ENCODE measurements around the gene DTHD1. TPM values are rescaled to one million over a fixed set of nuclear protein-coding genes. Genes with fewer than 3 reads are reported as not detected.

Gene DTHD1
- polyA plus RNA-seq, 1 of the 3 experiments (the other 2 are of a cell fraction) = not detected

GRCh38 chr4:36324808-36325207 lies 43.4 kb downstream of the DTHD1 start:
- Histone ChIP-seq H3K27ac (ENCODE audit: low read depth in 2 of 2, low read length in 1 of 2) (no peak overlapping the region), H3K9me2 (no peaks in the 10 kb centered on the region), H3K4me1 (ENCODE audit: control insufficient read depth in 1 of 2, insufficient read depth in 2 of 2, low read depth in 1 of 2, low read length in 1 of 2) (no peaks in the 10 kb centered on the region), H2AFZ (ENCODE audit: low read depth) (no peak overlapping the region), H3K79me2 (ENCODE audit: insufficient read depth) (no peaks in the 10 kb centered on the region), H4K20me1 (ENCODE audit: insufficient read depth) (no peaks in the 10 kb centered on the region), H3K36me3 (replicated peaks in 1 of 2; ENCODE audit: control insufficient read depth in 1 of 2, insufficient read depth in 2 of 2, low read length in 1 of 2) (no peaks in the 10 kb centered on the region), H3K4me3 (ENCODE audit: low read depth in 2 of 2, low read length in 1 of 2) (no peak overlapping the region), H3K27me3 (ENCODE audit: insufficient read depth) (no peaks in the 10 kb centered on the region), H3K4me2 (no peak overlapping the region), H3K9me3 (no peaks in the 10 kb centered on the region), H3K9ac (no peak overlapping the region), H3F3A (replicated peaks; ENCODE audit: insufficient read depth) (no peaks in the 10 kb centered on the region)
- 19% methylated on average over 4 of the region's 4 CpGs for WGBS (ENCODE audit: low lambda C conversion rate)
- CTCF ChIA-PET = interaction anchor here (0.6 kb wide), 1 partner anchor 565 kb away, joined by 3 read pairs; no protein-coding TSS in a partner anchor
- POLR2A ChIA-PET = no interaction called here
- TF ChIP-seq, protein P1, sequence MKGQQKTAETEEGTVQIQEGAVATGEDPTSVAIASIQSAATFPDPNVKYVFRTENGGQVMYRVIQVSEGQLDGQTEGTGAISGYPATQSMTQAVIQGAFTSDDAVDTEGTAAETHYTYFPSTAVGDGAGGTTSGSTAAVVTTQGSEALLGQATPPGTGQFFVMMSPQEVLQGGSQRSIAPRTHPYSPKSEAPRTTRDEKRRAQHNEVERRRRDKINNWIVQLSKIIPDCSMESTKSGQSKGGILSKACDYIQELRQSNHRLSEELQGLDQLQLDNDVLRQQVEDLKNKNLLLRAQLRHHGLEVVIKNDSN (IDR thresholded peaks at IDR 0.05; ENCODE audit: borderline replicate concordance, low read depth) = no peak
- no peak for TF ChIP-seq JUND (IDR thresholded peaks at IDR 0.05)
- no peak for DNase-seq

- no peak for DNase-seq
- CTCF ChIA-PET = no interaction called here
- TF ChIP-seq MEF2A (IDR thresholded peaks at IDR 0.05; ENCODE audit: borderline replicate concordance, low read depth) = no peak
- TF ChIP-seq RFX5 (IDR thresholded peaks at IDR 0.05; ENCODE audit: low read length) = no peak
- no peak for TF ChIP-seq GATA2 (CRISPR knock-in tag; IDR thresholded peaks at IDR 0.05)
- TF ChIP-seq NFIC (IDR thresholded peaks at IDR 0.05; ENCODE audit: borderline replicate concordance) = no peak
- no peak for TF ChIP-seq ELF1 (IDR thresholded peaks at IDR 0.05)
- TF ChIP-seq, protein P1 (IDR thresholded peaks at IDR 0.05; ENCODE audit: borderline replicate concordance, low read depth) = no peak
- TF ChIP-seq GABPA (IDR thresholded peaks at IDR 0.05; ENCODE audit: low read depth) = no peak
- TF ChIP-seq TAF1 (IDR thresholded peaks at IDR 0.05; ENCODE audit: borderline replicate concordance, low read depth, low read length) = no peak
- TF ChIP-seq CHD2 (IDR thresholded peaks at IDR 0.05; ENCODE audit: low read length, partially characterized antibody) = no peak
- TF ChIP-seq REST (IDR thresholded peaks at IDR 0.05; ENCODE audit: low read depth, low read length) = no peak
- TF ChIP-seq, protein P2, sequence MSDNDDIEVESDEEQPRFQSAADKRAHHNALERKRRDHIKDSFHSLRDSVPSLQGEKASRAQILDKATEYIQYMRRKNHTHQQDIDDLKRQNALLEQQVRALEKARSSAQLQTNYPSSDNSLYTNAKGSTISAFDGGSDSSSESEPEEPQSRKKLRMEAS (IDR thresholded peaks at IDR 0.05; ENCODE audit: low read depth) = no peak
- TF ChIP-seq USF2 (IDR thresholded peaks at IDR 0.05; ENCODE audit: borderline replicate concordance, low read depth, low read length) = no peak
- no peak for TF ChIP-seq PBX3 (IDR thresholded peaks at IDR 0.05)
- no peak for TF ChIP-seq EZH2phosphoT487 (IDR thresholded peaks at IDR 0.05; ENCODE audit: borderline replicate concordance, low read depth)
- POLR2A ChIA-PET = no interaction called here
- Histone ChIP-seq H3K4me2 (no peak overlapping the region), H3K27ac (ENCODE audit: low read depth in 2 of 2, low read length in 1 of 2) (no peak overlapping the region), H3K36me3 (replicated peaks in 1 of 2; ENCODE audit: control insufficient read depth in 1 of 2, insufficient read depth in 2 of 2, low read length in 1 of 2) (no peaks in the 10 kb centered on the region), H3K9me3 (no peaks in the 10 kb centered on the region), H3K27me3 (ENCODE audit: insufficient read depth) (no peaks in the 10 kb centered on the region), H3K79me2 (ENCODE audit: insufficient read depth) (no peaks in the 10 kb centered on the region), H3K4me1 (ENCODE audit: control insufficient read depth in 1 of 2, insufficient read depth in 2 of 2, low read depth in 1 of 2, low read length in 1 of 2) (no peaks in the 10 kb centered on the region), H4K20me1 (ENCODE audit: insufficient read depth) (no peaks in the 10 kb centered on the region), H3F3A (replicated peaks; ENCODE audit: insufficient read depth) (no peaks in the 10 kb centered on the region), H3K4me3 (ENCODE audit: low read depth in 2 of 2, low read length in 1 of 2) (no peak overlapping the region), H3K9ac (no peak overlapping the region), H3K9me2 (no peaks in the 10 kb centered on the region), H2AFZ (ENCODE audit: low read depth) (no peak overlapping the region)
- WGBS (ENCODE audit: low lambda C conversion rate) = 5% methylated on average over 1 of the region's 1 CpG
Observed at GRCh38 chr4:36325499-36325898, 44.1 kb downstream of the DTHD1 start.

Measured in SK-N-SH (cell line).